ENCODE data around the gene PMPCA. TPM values are rescaled to one million over a fixed set of nuclear protein-coding genes. Genes with fewer than 3 reads are reported as not detected.

The PMPCA gene
- total RNA-seq, 1 donor from 2014 or later = 94.4 TPM

DNA sequence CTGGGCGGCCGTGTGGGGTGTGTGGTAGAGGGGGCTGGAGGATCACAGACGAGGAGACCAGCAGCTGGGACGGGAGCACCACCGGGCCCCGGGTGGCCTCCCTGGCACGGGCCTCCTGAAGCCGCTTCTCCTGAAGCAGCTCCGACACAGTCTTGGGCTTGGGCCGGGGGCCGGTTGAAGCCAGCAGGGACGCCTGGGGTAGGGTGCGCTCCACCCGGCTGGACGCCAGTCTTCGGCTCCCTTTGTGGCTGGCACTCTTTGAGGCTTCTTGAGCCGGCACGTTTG, 31.5 kb upstream of the PMPCA start:
- no peaks in the 10 kb centered on the region for H3K9me3 ChIP-seq (ENCODE audit: insufficient read depth, low read depth, low read length)
- no peaks in the 10 kb centered on the region for H3K79me2 ChIP-seq (ENCODE audit: insufficient read depth, low read length)
- H3K4me3 ChIP-seq (ENCODE audit: insufficient read depth, low read depth, low read length) = no peak overlapping the region
- FAIRE-seq (no peak), DNase-seq (ENCODE audit: low read depth) (no peak)
- no peaks in the 10 kb centered on the region for H4K20me1 ChIP-seq (ENCODE audit: insufficient read depth, low read length)
- H3K36me3 ChIP-seq (ENCODE audit: insufficient read depth, low read length) = peaks cover 6% of the 10 kb centered on the region
- no peaks in the 10 kb centered on the region for H3K9me3 Mint-ChIP-seq (ENCODE audit: unreplicated experiment)
- H3K27me3 ChIP-seq (ENCODE audit: insufficient read depth, low read length) = no peaks in the 10 kb centered on the region
- no peak overlapping the region for H2AFZ ChIP-seq (ENCODE audit: low read depth, low read length)
- TF ChIP-seq, protein P1, sequence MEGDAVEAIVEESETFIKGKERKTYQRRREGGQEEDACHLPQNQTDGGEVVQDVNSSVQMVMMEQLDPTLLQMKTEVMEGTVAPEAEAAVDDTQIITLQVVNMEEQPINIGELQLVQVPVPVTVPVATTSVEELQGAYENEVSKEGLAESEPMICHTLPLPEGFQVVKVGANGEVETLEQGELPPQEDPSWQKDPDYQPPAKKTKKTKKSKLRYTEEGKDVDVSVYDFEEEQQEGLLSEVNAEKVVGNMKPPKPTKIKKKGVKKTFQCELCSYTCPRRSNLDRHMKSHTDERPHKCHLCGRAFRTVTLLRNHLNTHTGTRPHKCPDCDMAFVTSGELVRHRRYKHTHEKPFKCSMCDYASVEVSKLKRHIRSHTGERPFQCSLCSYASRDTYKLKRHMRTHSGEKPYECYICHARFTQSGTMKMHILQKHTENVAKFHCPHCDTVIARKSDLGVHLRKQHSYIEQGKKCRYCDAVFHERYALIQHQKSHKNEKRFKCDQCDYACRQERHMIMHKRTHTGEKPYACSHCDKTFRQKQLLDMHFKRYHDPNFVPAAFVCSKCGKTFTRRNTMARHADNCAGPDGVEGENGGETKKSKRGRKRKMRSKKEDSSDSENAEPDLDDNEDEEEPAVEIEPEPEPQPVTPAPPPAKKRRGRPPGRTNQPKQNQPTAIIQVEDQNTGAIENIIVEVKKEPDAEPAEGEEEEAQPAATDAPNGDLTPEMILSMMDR (IDR thresholded peaks at IDR 0.05; ENCODE audit: insufficient read depth, low read depth, low read length) = no peak
- TF ChIP-seq EZH2 (IDR thresholded peaks at IDR 0.05; ENCODE audit: insufficient read depth, low read length) = no peak
- no peak overlapping the region for H3K9ac ChIP-seq (ENCODE audit: low read length)
- H3K27ac ChIP-seq (ENCODE audit: low read depth, low read length) = no peak overlapping the region
- H3K36me3 Mint-ChIP-seq (ENCODE audit: low read depth, unreplicated experiment) = peaks cover 3% of the 10 kb centered on the region
- H3K27me3 Mint-ChIP-seq (ENCODE audit: low read depth, unreplicated experiment) = no peaks in the 10 kb centered on the region
- H3K4me2 ChIP-seq (ENCODE audit: low read length) = no peak overlapping the region
- no peaks in the 10 kb centered on the region for H3K4me1 ChIP-seq (ENCODE audit: insufficient read depth, low read length)
- H3K27ac Mint-ChIP-seq (ENCODE audit: unreplicated experiment) = no peak overlapping the region
- H3K4me3 Mint-ChIP-seq (ENCODE audit: unreplicated experiment) = no peak overlapping the region
- no peaks in the 10 kb centered on the region for H3K4me1 Mint-ChIP-seq (ENCODE audit: low read depth, unreplicated experiment)

- Mint-ChIP-seq H3K27me3 (ENCODE audit: low read depth, unreplicated experiment) (no peaks in the 10 kb centered on the region), H3K27ac (ENCODE audit: unreplicated experiment) (no peak overlapping the region), H3K9me3 (ENCODE audit: unreplicated experiment) (no peaks in the 10 kb centered on the region), H3K36me3 (ENCODE audit: low read depth, unreplicated experiment) (peaks cover 8% of the 10 kb centered on the region), H3K4me3 (ENCODE audit: unreplicated experiment) (no peak overlapping the region), H3K4me1 (ENCODE audit: low read depth, unreplicated experiment) (no peaks in the 10 kb centered on the region)
- Histone ChIP-seq H2AFZ (ENCODE audit: low read depth, low read length) (no peak overlapping the region), H4K20me1 (ENCODE audit: insufficient read depth, low read length) (peaks cover 4% of the 10 kb centered on the region), H3K4me3 (ENCODE audit: insufficient read depth, low read depth, low read length) (no peak overlapping the region), H3K9me3 (ENCODE audit: insufficient read depth, low read depth, low read length) (no peaks in the 10 kb centered on the region), H3K4me2 (ENCODE audit: low read length) (no peak overlapping the region), H3K4me1 (ENCODE audit: insufficient read depth, low read length) (no peaks in the 10 kb centered on the region), H3K27ac (ENCODE audit: low read depth, low read length) (no peak overlapping the region), H3K27me3 (ENCODE audit: insufficient read depth, low read length) (no peaks in the 10 kb centered on the region), H3K9ac (ENCODE audit: low read length) (no peak overlapping the region), H3K36me3 (ENCODE audit: insufficient read depth, low read length) (peaks cover 10% of the 10 kb centered on the region), H3K79me2 (ENCODE audit: insufficient read depth, low read length) (no peaks in the 10 kb centered on the region)
- DNase-seq (ENCODE audit: low read depth) = no peak
- TF ChIP-seq, protein P1 (IDR thresholded peaks at IDR 0.05; ENCODE audit: insufficient read depth, low read depth, low read length) = no peak
- no peak for TF ChIP-seq EZH2 (IDR thresholded peaks at IDR 0.05; ENCODE audit: insufficient read depth, low read length)
- no peak for FAIRE-seq
Observed at GRCh38 chr9:136379401-136379800, 31.1 kb upstream of the PMPCA start.

DNA sequence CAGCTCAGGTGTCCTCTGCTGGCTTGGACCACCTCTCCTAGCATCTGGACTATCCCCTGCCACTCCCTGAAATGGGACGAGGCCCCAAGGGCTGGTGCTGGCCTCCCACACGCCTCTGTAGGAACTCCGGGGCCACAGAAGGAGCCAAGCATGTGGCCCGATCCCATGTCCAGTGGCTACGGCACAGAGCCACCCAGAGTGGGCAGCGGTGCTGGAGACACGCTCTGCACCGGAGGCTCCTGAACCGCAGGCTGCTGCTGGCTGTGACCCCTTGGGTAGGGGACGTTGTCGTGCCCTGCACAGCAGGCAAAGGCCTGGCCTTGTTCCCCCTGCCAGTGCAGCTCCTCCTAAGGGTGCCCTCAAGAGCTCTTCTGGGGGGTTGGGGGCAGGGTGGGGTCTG, 30.6 kb upstream of the PMPCA start:
- Histone ChIP-seq H3K4me3 (ENCODE audit: insufficient read depth, low read depth, low read length) (no peak overlapping the region), H4K20me1 (ENCODE audit: insufficient read depth, low read length) (peaks cover 5% of the 10 kb centered on the region), H3K79me2 (ENCODE audit: insufficient read depth, low read length) (no peaks in the 10 kb centered on the region), H3K4me2 (ENCODE audit: low read length) (no peak overlapping the region), H3K9me3 (ENCODE audit: insufficient read depth, low read depth, low read length) (no peaks in the 10 kb centered on the region), H3K27ac (ENCODE audit: low read depth, low read length) (no peak overlapping the region), H3K27me3 (ENCODE audit: insufficient read depth, low read length) (no peaks in the 10 kb centered on the region), H3K36me3 (ENCODE audit: insufficient read depth, low read length) (peaks cover 12% of the 10 kb centered on the region), H2AFZ (ENCODE audit: low read depth, low read length) (no peak overlapping the region), H3K4me1 (ENCODE audit: insufficient read depth, low read length) (no peaks in the 10 kb centered on the region), H3K9ac (ENCODE audit: low read length) (no peak overlapping the region)
- Mint-ChIP-seq H3K27me3 (ENCODE audit: low read depth, unreplicated experiment) (no peaks in the 10 kb centered on the region), H3K36me3 (ENCODE audit: low read depth, unreplicated experiment) (peaks cover 12% of the 10 kb centered on the region), H3K9me3 (ENCODE audit: unreplicated experiment) (no peaks in the 10 kb centered on the region), H3K27ac (ENCODE audit: unreplicated experiment) (no peak overlapping the region), H3K4me1 (ENCODE audit: low read depth, unreplicated experiment) (no peaks in the 10 kb centered on the region), H3K4me3 (ENCODE audit: unreplicated experiment) (no peak overlapping the region)
- DNase-seq (ENCODE audit: low read depth) (no peak), FAIRE-seq (no peak)
- TF ChIP-seq, protein P1 (IDR thresholded peaks at IDR 0.05; ENCODE audit: insufficient read depth, low read depth, low read length) = no peak
- no peak for TF ChIP-seq EZH2 (IDR thresholded peaks at IDR 0.05; ENCODE audit: insufficient read depth, low read length)

Data from astrocyte (in vitro differentiated cells and primary cell).